Measurements from ENCODE around the gene HINFP. TPM values are rescaled to one million over a fixed set of nuclear protein-coding genes. Genes with fewer than 3 reads are reported as not detected.

Gene HINFP
- total RNA-seq, 6 experiments from 2014 or later: 9.9 to 13.4 (median 11.3) TPM

DNA sequence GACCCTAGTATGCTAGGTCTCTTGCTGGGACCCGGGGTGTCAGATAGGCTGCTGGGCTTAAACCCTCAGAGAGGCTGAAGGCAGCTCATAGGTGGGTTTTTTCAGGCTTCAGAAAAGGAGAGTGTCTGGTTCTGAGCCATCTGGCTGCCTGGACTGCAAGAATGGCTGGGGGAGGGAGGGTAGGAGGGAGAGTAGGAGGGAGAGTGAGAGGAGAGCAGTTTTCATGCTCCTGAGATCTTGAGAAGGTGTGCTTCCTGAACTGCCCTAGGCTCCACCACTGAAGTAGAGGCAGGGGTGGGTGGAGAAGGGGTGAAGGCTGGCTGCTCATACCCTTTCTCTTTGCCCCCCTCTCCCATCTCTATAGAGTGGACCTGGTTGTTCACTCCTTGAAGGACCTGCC lies 32.1 kb upstream of the HINFP start:
- peaks cover 19% of the 10 kb centered on the region for H3K36me3 Mint-ChIP-seq (ENCODE audit: low read depth)
- peaks cover 2% of the 10 kb centered on the region; the same call in 1 of the 2 replicates for H3K27me3 Mint-ChIP-seq (ENCODE audit: insufficient read depth)
- no peaks in the 10 kb centered on the region for H3K9me3 Mint-ChIP-seq
- no peak for DNase-seq
- TF ChIP-seq, protein P1, sequence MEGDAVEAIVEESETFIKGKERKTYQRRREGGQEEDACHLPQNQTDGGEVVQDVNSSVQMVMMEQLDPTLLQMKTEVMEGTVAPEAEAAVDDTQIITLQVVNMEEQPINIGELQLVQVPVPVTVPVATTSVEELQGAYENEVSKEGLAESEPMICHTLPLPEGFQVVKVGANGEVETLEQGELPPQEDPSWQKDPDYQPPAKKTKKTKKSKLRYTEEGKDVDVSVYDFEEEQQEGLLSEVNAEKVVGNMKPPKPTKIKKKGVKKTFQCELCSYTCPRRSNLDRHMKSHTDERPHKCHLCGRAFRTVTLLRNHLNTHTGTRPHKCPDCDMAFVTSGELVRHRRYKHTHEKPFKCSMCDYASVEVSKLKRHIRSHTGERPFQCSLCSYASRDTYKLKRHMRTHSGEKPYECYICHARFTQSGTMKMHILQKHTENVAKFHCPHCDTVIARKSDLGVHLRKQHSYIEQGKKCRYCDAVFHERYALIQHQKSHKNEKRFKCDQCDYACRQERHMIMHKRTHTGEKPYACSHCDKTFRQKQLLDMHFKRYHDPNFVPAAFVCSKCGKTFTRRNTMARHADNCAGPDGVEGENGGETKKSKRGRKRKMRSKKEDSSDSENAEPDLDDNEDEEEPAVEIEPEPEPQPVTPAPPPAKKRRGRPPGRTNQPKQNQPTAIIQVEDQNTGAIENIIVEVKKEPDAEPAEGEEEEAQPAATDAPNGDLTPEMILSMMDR (IDR thresholded peaks at IDR 0.05): no peak
- peaks cover 42% of the 10 kb centered on the region for H3K4me1 Mint-ChIP-seq (ENCODE audit: low read depth)
- H3K4me3 Mint-ChIP-seq: no peak overlapping the region
- no peak overlapping the region for H3K27ac Mint-ChIP-seq

- DNase-seq: no peak
- H3K4me3 Mint-ChIP-seq: no peak overlapping the region
- H3K36me3 Mint-ChIP-seq (ENCODE audit: low read depth): peaks cover 19% of the 10 kb centered on the region
- peaks cover 37% of the 10 kb centered on the region for H3K4me1 Mint-ChIP-seq (ENCODE audit: low read depth)
- H3K9me3 Mint-ChIP-seq: 0 out of 2 replicates have a peak, but pooled peaks cover 5% of the 10 kb centered on the region
- TF ChIP-seq, protein P1 (IDR thresholded peaks at IDR 0.05): no peak
- peak overlapping the region; percentile 68; the same call in 1 of the 2 replicates for H3K27ac Mint-ChIP-seq
- peaks cover 10% of the 10 kb centered on the region for H3K27me3 Mint-ChIP-seq (ENCODE audit: insufficient read depth)
Measured at GRCh38 chr11:119091178-119091577, 30.2 kb upstream of the HINFP start.

DNA sequence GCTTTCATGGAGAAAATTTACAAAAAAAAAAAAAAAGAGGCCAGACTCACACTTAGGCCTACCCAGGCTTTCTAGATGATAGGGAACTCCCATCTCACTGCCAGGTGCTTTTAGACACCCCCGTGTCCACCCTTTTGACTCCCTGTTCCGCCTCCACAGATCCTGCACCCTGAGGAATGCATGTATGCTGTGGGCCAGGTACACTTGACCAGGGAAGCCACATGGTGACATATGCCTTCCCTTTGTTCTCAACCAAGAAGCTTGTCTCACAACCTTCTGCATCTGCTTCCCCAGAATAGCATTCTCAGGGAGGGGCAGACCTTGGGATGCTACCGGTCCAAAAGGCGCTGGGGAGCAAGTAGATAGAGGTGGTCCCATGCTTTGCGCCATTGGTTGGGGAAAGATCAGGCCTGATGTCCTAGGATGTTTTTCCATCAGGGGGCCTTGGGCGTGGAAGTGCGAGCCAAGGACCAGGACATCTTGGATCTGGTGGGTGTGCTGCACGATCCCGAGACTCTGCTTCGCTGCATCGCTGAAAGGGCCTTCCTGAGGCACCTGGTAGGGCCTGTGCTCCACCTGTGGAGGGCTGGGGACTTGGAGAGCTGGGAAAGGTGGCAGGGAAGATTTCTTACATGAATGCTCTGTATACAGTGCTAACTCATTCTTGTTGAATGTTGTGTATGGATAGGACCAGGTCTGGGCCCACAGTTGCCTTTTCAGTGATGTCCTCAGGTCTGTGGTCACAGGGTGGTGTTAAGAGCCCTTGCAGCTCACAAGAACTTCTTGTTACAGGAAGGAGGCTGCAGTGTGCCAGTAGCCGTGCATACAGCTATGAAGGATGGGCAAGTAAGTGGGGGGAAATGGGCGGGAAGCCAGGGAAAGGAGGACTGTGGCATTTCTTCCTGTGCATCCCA lies 29.2 kb upstream of the HINFP start:
- Mint-ChIP-seq H3K27ac (peak overlapping the region; percentile 68), H3K9me3 (0 out of 2 replicates have a peak, but pooled peaks cover 5% of the 10 kb centered on the region), H3K4me3 (peak overlapping the region; percentile 94), H3K4me1 (ENCODE audit: low read depth) (peaks cover 35% of the 10 kb centered on the region), H3K36me3 (ENCODE audit: low read depth) (peaks cover 19% of the 10 kb centered on the region), H3K27me3 (ENCODE audit: insufficient read depth) (peaks cover 10% of the 10 kb centered on the region)
- TF ChIP-seq, protein P1 (IDR thresholded peaks at IDR 0.05): no peak
- DNase-seq: no peak

GRCh38 chr11:119092880-119093842 lies 28.2 kb upstream of the HINFP start:
- H3K27me3 Mint-ChIP-seq (ENCODE audit: insufficient read depth): peaks cover 10% of the 10 kb centered on the region
- H3K9me3 Mint-ChIP-seq: 0 out of 2 replicates have a peak, but pooled peaks cover 5% of the 10 kb centered on the region
- no peak for DNase-seq
- peaks cover 29% of the 10 kb centered on the region for H3K4me1 Mint-ChIP-seq (ENCODE audit: low read depth)
- TF ChIP-seq, protein P1 (IDR thresholded peaks at IDR 0.05): no peak
- H3K27ac Mint-ChIP-seq: peak overlapping the region; percentile 87
- H3K36me3 Mint-ChIP-seq (ENCODE audit: low read depth): peaks cover 25% of the 10 kb centered on the region
- H3K4me3 Mint-ChIP-seq: peak overlapping the region; percentile 94

All from HFFc6 (cell line).